GM12878 (cell line): ENCODE measurements around the gene RDH5. TPM values are rescaled to one million over a fixed set of nuclear protein-coding genes. Genes with fewer than 3 reads are reported as not detected.

Experiments
- CBFB ChIP-seq: IDR thresholded peaks from 2 replicates; pipeline ENCODE4 v1.6.1; 2016; ENCODE audit warnings: antibody characterized with exemption, low read depth
- CEBPZ ChIP-seq: fragments of 150-350 bp; IDR thresholded peaks from 2 replicates; pipeline ENCODE4 v1.6.1; 2016; ENCODE audit warnings: low read depth, low read length
- DPF2 ChIP-seq: fragments of 450-650 bp; IDR thresholded peaks from 2 replicates; pipeline ENCODE4 v1.6.1; 2017; ENCODE audit warnings: mild to moderate bottlenecking
- EED ChIP-seq: sonication (generic); IDR thresholded peaks from 2 replicates; pipeline ENCODE4 v1.6.1; 2016; ENCODE audit warnings: antibody characterized with exemption, low read depth
- MEF2B ChIP-seq: fragments of 450-650 bp; IDR thresholded peaks from 2 replicates; pipeline ENCODE4 v1.6.1; 2018; ENCODE audit warnings: mild to moderate bottlenecking, moderate library complexity; ENCODE audit not compliant: partially characterized antibody, poor library complexity, severe bottlenecking
- PAX5 ChIP-seq: IDR thresholded peaks from 2 replicates; pipeline ENCODE4 v1.6.1; 2011; ENCODE audit warnings: low read depth, low read length, borderline replicate concordance
- PRDM15 ChIP-seq: fragments of 450-650 bp; formaldehyde crosslinking; IDR thresholded peaks from 2 replicates; pipeline ENCODE4 v1.4.0; 2020; ENCODE audit warnings: mild to moderate bottlenecking, moderate library complexity
- SIN3A ChIP-seq: IDR thresholded peaks from 2 replicates; pipeline ENCODE4 v1.6.1; 2012; ENCODE audit warnings: low read depth, low read length, improper control_type of control experiment
- SIX5 ChIP-seq: IDR thresholded peaks from 2 replicates; pipeline ENCODE4 v1.6.1; 2011; ENCODE audit warnings: mild to moderate bottlenecking, low read depth, low read length, moderate library complexity; ENCODE audit not compliant: severe bottlenecking
- SP1 ChIP-seq: IDR thresholded peaks from one replicate; pipeline ENCODE4 v1.6.1; 2011; ENCODE audit warnings: low read depth, low read length
- YY1 ChIP-seq: IDR thresholded peaks from 2 replicates; pipeline ENCODE4 v1.6.1; 2011; ENCODE audit warnings: low read depth, mild to moderate bottlenecking, low read length
- ZBED1 ChIP-seq: IDR thresholded peaks from 2 replicates; pipeline ENCODE4 v1.6.1; 2016; ENCODE audit warnings: borderline replicate concordance
- ZNF207 ChIP-seq: fragments of 450-650 bp; IDR thresholded peaks from 2 replicates; pipeline ENCODE4 v1.6.1; 2014; ENCODE audit warnings: antibody characterized with exemption, mild to moderate bottlenecking, borderline replicate concordance
- polyA plus RNA-seq, 11 experiments: library from polyadenylated mRNA; depleted of rRNA in 4 of 11; unstranded in 6 of 11; stranded (reverse) in 5 of 11; fragments of >200 nt; fragmentation: Nextera tagmentation in 4 of 11; fragmentation: Illumina TruSeq in 1 of 11; extraction: Ambion mirVana in 4 of 11; extraction: Trizol in 1 of 11; gene quantifications; 1 replicate in 1 of 11; 2 replicates in 10 of 11; pipeline versions ENCODE4 v1.2.1 to v1.2.3, GENCODE V29; 2011 to 2016; ENCODE audit warnings: inconsistent platforms in 2 of 11, missing spikeins in 2 of 11, low read depth in 1 of 11
- total RNA-seq, 4 experiments: library from RNA; depleted of rRNA in 3 of 4; stranded (reverse); fragments of >200 nt in 3 of 4; fragmentation: Illumina TruSeq in 1 of 4; extraction: Trizol in 1 of 4; gene quantifications; 2 replicates each; pipeline versions ENCODE4 v1.2.1 to v1.2.3, GENCODE V29; 2013 to 2021

The RDH5 gene
- total and polyA plus RNA-seq, 10 of the 15 experiments (the other 5 are each of a cell fraction or from before 2014, with no cell fraction given) = 2.6 to 11.6 (median 7.3) TPM

- TF ChIP-seq PRDM15 (peak; percentile 94), SIN3A (peak; percentile 98), SIX5 (peak; percentile 28), ZBED1 (no peak), EED (peak; percentile 55), YY1 (peak; percentile 85), MEF2B (peak; percentile 87), ZNF207 (peak; percentile 53; the same call in 1 of the 2 replicates), CEBPZ (no peak), CBFB (peak; percentile 43; the same call in 1 of the 2 replicates), SP1 (peak; percentile 81), PAX5 (no peak), DPF2 (peak; percentile 62)
These were observed 4.2 kb upstream of the RDH5 start, which contains the start of gene BLOC1S1 (continued) for GRCh38 chr12:55715833-55716581.
